Progenitor cell of endocrine pancreas (in vitro differentiated cells): ENCODE results near the gene POC1A. TPM values are rescaled to one million over a fixed set of nuclear protein-coding genes. Genes with fewer than 3 reads are reported as not detected.

Experiments
- DNase-seq: peaks from one replicate; pipeline ENCODE4 v3.0.0; 2021; ENCODE audit warnings: low spot score; ENCODE audit not compliant: unreplicated experiment
- H3K27ac Mint-ChIP-seq: 2 replicates; pipeline ENCODE4 v1.8.0; 2021; ENCODE audit warnings: mild to moderate bottlenecking, moderate library complexity, mixed read lengths
- H3K27me3 Mint-ChIP-seq: 2 replicates; pipeline ENCODE4 v1.8.0; 2021; ENCODE audit warnings: mixed read lengths
- H3K36me3 Mint-ChIP-seq: 2 replicates; pipeline ENCODE4 v1.8.0; 2022; ENCODE audit warnings: mixed read lengths; ENCODE audit not compliant: insufficient read depth
- H3K4me1 Mint-ChIP-seq: 2 replicates; pipeline ENCODE4 v1.8.0; 2021; ENCODE audit warnings: low read depth, mixed read lengths
- H3K4me3 Mint-ChIP-seq: 2 replicates; pipeline ENCODE4 v1.8.0; 2021; ENCODE audit warnings: low read depth, mild to moderate bottlenecking, moderate library complexity, mixed read lengths
- H3K9me3 Mint-ChIP-seq: 2 replicates; pipeline ENCODE4 v1.8.0; 2021; ENCODE audit warnings: low read depth, mixed read lengths
- total RNA-seq: library from RNA; stranded (reverse); gene quantifications from 2 replicates; pipeline ENCODE4 v1.2.1, GENCODE V29; 2021
- TF ChIP-seq, protein P1 (sequence below): fragments of 200-600 bp; sonication (generic); IDR thresholded peaks from one replicate; pipeline ENCODE4 v1.5.0; 2021; ENCODE audit warnings: antibody characterized with exemption, mild to moderate bottlenecking; ENCODE audit not compliant: unreplicated experiment

The POC1A gene
- total RNA-seq, 1 donor from 2014 or later: 14.5 TPM

DNA sequence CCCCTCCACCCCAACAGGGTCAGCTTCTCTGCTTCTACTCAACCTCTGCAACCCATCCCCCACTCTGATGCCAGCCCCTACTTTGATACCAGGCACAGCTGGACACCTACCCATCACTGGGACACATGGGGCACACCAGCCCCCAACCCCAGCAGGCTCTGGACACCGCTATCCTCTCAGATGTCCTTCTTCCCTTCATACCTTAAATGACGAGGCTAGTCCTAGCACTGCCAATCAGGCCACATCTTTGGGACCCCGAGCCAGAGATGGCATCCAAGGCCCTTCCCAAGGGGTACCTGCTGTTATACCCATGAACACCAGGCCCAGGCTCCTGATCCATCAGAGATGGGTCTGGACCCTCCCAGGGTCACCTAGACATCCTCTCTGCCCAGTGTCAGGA lies 10.6 kb downstream of the POC1A start:
- H3K27ac Mint-ChIP-seq: peak overlapping the region; percentile 4
- no peak overlapping the region for H3K4me3 Mint-ChIP-seq
- DNase-seq: no peak
- H3K36me3 Mint-ChIP-seq: peaks cover 2% of the 10 kb centered on the region
- no peaks in the 10 kb centered on the region for H3K27me3 Mint-ChIP-seq
- TF ChIP-seq, protein P1, sequence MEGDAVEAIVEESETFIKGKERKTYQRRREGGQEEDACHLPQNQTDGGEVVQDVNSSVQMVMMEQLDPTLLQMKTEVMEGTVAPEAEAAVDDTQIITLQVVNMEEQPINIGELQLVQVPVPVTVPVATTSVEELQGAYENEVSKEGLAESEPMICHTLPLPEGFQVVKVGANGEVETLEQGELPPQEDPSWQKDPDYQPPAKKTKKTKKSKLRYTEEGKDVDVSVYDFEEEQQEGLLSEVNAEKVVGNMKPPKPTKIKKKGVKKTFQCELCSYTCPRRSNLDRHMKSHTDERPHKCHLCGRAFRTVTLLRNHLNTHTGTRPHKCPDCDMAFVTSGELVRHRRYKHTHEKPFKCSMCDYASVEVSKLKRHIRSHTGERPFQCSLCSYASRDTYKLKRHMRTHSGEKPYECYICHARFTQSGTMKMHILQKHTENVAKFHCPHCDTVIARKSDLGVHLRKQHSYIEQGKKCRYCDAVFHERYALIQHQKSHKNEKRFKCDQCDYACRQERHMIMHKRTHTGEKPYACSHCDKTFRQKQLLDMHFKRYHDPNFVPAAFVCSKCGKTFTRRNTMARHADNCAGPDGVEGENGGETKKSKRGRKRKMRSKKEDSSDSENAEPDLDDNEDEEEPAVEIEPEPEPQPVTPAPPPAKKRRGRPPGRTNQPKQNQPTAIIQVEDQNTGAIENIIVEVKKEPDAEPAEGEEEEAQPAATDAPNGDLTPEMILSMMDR: no peak
- H3K9me3 Mint-ChIP-seq: no peaks in the 10 kb centered on the region
- H3K4me1 Mint-ChIP-seq: no peaks in the 10 kb centered on the region

DNA sequence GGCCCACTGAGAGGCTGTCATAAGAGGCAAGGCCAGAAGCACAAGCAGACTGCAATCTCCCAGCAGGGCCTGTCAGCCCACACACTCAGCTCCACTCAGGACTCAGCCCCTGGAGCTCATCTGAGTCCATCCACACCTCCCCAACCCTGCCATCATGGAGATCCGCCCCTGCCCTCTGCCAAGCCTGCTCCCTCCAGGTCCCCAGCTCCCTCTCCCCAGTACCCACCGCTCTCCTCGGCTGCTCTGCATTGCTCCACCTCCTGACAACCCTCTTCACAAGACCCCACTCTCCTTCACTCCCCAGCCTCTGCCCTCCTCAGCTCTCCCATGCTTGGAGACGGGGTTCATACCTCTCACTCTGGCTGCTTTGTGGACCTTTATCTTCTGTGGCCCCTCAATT lies 11.1 kb downstream of the POC1A start:
- Mint-ChIP-seq H3K27me3 (no peaks in the 10 kb centered on the region), H3K9me3 (no peaks in the 10 kb centered on the region), H3K27ac (no peak overlapping the region), H3K4me3 (no peak overlapping the region), H3K36me3 (peaks cover 2% of the 10 kb centered on the region), H3K4me1 (no peaks in the 10 kb centered on the region)
- TF ChIP-seq, protein P1: no peak
- DNase-seq: no peak

DNA sequence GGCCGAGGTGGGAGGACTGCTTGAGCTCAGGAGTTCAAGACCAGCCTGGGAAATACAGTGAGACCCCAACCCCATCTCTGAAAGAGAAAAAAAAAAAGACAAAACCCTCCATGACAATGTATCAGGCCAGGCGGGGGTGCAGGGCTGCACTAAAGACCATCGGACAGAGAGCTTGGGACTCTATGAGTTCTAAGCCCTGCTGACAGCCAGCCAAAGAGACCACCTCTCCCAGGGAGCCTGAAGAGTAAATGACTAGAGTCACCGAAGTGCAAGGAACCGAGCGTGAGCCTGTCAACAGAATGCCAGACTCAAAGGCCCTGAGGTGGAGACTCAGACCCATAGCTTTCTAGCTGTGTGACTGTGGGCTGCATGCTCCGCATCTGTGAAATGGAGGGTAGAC lies 12.5 kb downstream of the POC1A start:
- H3K27ac Mint-ChIP-seq: no peak overlapping the region

DNA sequence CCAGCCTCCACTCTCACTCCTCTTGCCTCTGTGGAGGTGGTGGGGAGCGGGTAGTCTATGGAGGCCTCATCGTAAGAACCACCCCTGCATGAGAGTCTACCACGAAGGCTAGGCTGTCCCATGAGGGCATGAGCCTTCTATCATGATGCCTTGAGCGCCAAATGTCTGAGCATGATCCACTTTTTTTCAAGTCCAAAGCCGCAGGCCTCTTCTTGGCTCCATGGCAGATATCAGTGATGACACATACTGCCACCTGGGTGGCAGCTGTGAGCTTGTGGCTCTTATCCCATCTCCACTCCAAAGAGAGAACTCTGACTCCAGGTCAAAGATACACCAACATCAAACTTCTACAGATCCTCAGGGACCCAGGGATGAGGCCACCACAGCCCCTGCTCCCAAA lies 13.5 kb downstream of the POC1A start:
- no peaks in the 10 kb centered on the region for H3K9me3 Mint-ChIP-seq
- peak overlapping the region; percentile 41 for H3K27ac Mint-ChIP-seq
- DNase-seq: no peak
- TF ChIP-seq, protein P1: no peak
- no peaks in the 10 kb centered on the region for H3K27me3 Mint-ChIP-seq
- H3K4me3 Mint-ChIP-seq: no peak overlapping the region
- H3K4me1 Mint-ChIP-seq: no peaks in the 10 kb centered on the region
- peaks cover 2% of the 10 kb centered on the region for H3K36me3 Mint-ChIP-seq

More for the DNA sequence above, 12.5 kb downstream of the POC1A start:
- H3K9me3 Mint-ChIP-seq: no peaks in the 10 kb centered on the region
- TF ChIP-seq, protein P1: no peak
- H3K4me1 Mint-ChIP-seq: no peaks in the 10 kb centered on the region
- peaks cover 2% of the 10 kb centered on the region for H3K36me3 Mint-ChIP-seq
- DNase-seq: no peak
- H3K27me3 Mint-ChIP-seq: no peaks in the 10 kb centered on the region
- H3K4me3 Mint-ChIP-seq: no peak overlapping the region

DNA sequence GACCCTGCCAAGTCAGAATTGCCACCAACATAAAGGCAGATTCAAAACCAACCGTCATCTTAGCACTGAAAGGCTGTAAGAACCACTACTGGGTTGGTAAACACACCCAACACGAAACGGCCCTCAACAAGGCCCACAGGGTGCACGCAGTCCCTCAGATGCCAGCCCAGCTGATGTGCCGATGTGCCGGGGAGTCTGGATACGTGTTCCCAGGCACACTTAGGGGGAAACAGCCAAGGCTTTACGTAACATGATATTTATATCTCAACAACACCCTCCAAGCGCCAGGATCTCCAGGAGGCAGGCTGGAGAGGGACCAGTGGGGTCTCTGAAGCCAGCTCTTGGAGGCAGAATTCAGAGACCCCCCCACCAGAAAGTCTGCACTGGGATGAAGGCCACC lies 14.2 kb downstream of the POC1A start:
- Mint-ChIP-seq H3K36me3 (peaks cover 2% of the 10 kb centered on the region), H3K4me3 (no peak overlapping the region), H3K27me3 (no peaks in the 10 kb centered on the region), H3K9me3 (no peaks in the 10 kb centered on the region), H3K4me1 (no peaks in the 10 kb centered on the region), H3K27ac (no peak overlapping the region)
- no peak for DNase-seq
- TF ChIP-seq, protein P1: no peak
